Stimulated activated CD8-positive, alpha-beta memory T cell treated with anti-CD3 and anti-CD28 coated beads, Interleukin-15, amount 100 ng/mL, for 4 hours (primary cell): ENCODE measurements around the gene SPRN.

Source experiments
- DNase-seq, 2 donors: peaks; one replicate each; pipeline ENCODE4 v3.0.0-alpha.2; 2020; ENCODE audit warnings: low read depth in 2 of 2

Gene SPRN

GRCh38 chr10:133405844-133406527 is 18.4 kb downstream of the SPRN start:
- no peak for DNase-seq

- no peak for DNase-seq
These were observed 19.2 kb downstream of the SPRN start for GRCh38 chr10:133405272-133405671.

GRCh38 chr10:133403784-133404183 is 20.6 kb downstream of the SPRN start:
- no peak for DNase-seq

- DNase-seq: no peak
These were observed 21.1 kb downstream of the SPRN start for GRCh38 chr10:133403359-133403758.

GRCh38 chr10:133401981-133402725 is 22.3 kb downstream of the SPRN start:
- no peak for DNase-seq

GRCh38 chr10:133401500-133401899 is 22.9 kb downstream of the SPRN start:
- no peak for DNase-seq

- DNase-seq: no peak
These were observed 23.6 kb downstream of the SPRN start for GRCh38 chr10:133400624-133401424.

- no peak for DNase-seq
These were observed 25.3 kb downstream of the SPRN start for GRCh38 chr10:133399123-133399601.

- DNase-seq: no peak
These were observed 26.5 kb downstream of the SPRN start for GRCh38 chr10:133397938-133398337.

GRCh38 chr10:133396035-133396624 is 28.3 kb downstream of the SPRN start:
- DNase-seq: no peak

- no peak for DNase-seq
These were observed 29.6 kb downstream of the SPRN start for GRCh38 chr10:133394801-133395221.

- DNase-seq: peak; percentile 86 to 89
These were observed 30.3 kb downstream of the SPRN start, which contains the start of gene MTG1 for GRCh38 chr10:133394064-133394663. TSS of gene MTG1 (plus strand) at chr10:133394157. CDS start at chr10:133394221, 64 bp downstream.

- DNase-seq: no peak
These were observed 30.9 kb downstream of the SPRN start for GRCh38 chr10:133393401-133394063.

GRCh38 chr10:133391761-133392518 is 32.5 kb downstream of the SPRN start:
- DNase-seq: no peak

- no peak for DNase-seq
These were observed 33.2 kb downstream of the SPRN start for GRCh38 chr10:133391249-133391635.

- DNase-seq: no peak
These were observed 33.7 kb downstream of the SPRN start for GRCh38 chr10:133390597-133391248.

- DNase-seq: no peak
These were observed 35.2 kb downstream of the SPRN start for GRCh38 chr10:133388973-133389818.

- no peak for DNase-seq
These were observed 36.0 kb downstream of the SPRN start for GRCh38 chr10:133388236-133388972.
